Stimulated activated CD8-positive, alpha-beta memory T cell treated with anti-CD3 and anti-CD28 coated beads, Interleukin-2, amount 100 ng/mL, for 48 hours (primary cell): Measurements from ENCODE around the gene ZFYVE27.

Experiments used
- DNase-seq, 2 donors: peaks; one replicate each; pipeline ENCODE4 v3.0.0-alpha.2; 2020; ENCODE audit warnings: low read depth in 2 of 2

The ZFYVE27 gene

DNA sequence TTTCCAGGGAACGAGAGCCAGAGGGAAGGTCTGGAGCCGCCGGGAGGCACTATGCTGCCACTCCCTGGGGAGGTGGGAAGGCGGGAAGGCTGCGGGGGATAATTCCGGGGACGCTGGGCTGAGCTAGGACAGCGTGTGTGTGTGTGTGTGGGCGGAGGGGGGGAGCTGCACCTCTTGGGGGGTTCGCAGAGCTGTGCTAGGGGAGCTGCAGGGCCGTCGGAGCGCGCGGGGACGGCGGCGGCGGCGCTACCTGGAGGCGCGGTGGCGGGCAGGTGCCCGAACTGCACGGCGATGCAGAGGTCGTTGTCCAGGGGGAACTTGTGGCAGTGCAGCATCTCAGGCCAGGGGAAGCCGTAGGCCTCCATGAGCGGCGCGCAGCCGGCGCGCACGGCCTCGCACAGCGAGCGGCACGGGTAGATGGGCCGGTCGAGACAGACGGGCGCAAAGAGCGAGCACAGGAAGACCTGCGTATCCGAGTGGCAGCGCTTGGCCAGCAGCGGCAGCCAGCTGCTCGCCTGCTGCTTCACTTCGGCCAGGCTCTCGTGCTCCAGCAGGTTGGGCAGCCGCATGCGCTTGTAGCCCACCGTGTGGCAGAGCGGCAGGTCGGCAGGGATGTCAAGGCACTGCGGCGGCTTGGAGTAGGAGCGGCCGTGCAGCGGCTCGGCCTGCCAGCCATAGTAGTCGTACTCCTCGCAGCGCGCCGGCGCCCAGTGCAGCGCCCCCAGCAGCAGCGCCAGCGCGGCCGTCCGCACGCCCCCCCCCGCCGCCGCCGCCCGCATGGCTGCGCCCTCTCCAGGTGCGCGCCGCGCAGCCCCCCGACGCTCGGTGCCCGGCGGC lies 34.3 kb downstream of the ZFYVE27 start:
- no peak for DNase-seq

- no peak for DNase-seq
Observed at GRCh38 chr10:97771913-97772823, 35.2 kb downstream of the ZFYVE27 start, which contains the start of gene SFRP5. TSS of gene SFRP5 (minus strand) at chr10:97771999. CDS start at chr10:97771833, 166 bp downstream.

DNA sequence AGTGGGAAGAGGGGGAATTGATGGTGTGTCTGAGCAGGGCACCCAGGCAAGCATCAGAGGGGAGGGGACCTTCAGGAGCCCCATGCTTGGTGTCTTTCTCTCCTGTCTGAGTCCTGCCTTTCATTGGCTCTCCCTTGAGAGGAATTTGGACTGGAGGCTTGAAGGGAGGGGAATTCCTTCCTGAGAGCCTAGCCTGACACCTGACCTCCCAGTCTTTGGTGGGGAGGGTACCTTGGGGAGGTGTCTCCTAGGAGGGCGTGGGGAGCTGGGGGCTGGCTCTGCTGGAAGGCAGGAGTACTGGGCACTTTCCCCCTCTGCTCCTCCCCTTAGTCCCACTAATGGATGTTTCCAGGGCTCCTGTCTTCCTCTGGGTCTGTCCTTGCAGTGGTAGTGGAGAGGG lies 36.2 kb downstream of the ZFYVE27 start:
- DNase-seq: no peak

DNA sequence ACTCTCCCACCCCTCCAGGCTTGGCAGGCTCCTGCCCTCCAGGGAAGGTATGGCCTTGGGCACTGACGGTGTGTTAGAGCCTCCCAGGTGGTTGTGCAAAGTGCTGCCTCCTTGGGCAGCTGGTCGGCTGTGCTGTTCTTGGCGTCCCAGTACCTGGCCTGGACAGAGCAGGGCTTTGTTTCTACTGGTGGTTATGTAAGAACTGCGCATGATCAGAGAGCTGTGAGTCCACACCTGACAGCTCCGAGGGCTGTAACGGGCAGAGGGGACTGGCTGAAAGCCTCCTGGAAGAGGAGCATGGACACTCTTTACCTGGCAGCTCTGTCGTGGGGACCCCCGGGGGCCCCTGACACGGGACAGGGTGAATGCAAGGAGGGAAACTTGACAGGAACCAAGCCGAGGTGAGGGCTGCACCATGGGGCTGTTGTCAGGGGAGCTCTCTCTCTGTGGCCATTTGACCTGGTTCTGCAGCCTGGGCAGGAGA lies 37.9 kb downstream of the ZFYVE27 start:
- DNase-seq: no peak

DNA sequence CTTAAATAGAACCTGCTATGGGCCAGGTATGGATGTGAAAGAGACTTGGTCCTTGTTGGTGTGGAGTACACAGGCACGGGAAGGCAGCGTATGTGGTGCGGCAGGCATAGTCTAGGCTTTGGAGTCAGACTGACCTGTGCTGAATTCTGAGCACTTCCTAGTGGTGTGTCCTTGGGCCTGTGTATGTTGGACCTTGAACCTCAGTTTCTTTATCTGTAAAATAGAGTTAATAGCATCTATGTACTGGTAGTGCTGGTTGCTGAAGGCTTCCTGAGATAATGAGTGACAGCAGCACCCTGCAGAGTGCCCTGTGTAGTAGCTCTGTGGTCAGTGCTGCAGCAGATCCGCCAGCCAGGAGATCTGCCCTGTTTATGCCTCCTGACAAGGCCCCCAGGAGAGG lies 40.2 kb downstream of the ZFYVE27 start:
- no peak for DNase-seq

- no peak for DNase-seq
Observed at GRCh38 chr10:97778452-97779302, 41.7 kb downstream of the ZFYVE27 start.

GRCh38 chr10:97779492-97779891 lies 42.6 kb downstream of the ZFYVE27 start:
- no peak for DNase-seq

GRCh38 chr10:97779975-97780374 lies 43.0 kb downstream of the ZFYVE27 start:
- DNase-seq: no peak

- DNase-seq: no peak
Observed at GRCh38 chr10:97780841-97781617, 44.1 kb downstream of the ZFYVE27 start.

DNA sequence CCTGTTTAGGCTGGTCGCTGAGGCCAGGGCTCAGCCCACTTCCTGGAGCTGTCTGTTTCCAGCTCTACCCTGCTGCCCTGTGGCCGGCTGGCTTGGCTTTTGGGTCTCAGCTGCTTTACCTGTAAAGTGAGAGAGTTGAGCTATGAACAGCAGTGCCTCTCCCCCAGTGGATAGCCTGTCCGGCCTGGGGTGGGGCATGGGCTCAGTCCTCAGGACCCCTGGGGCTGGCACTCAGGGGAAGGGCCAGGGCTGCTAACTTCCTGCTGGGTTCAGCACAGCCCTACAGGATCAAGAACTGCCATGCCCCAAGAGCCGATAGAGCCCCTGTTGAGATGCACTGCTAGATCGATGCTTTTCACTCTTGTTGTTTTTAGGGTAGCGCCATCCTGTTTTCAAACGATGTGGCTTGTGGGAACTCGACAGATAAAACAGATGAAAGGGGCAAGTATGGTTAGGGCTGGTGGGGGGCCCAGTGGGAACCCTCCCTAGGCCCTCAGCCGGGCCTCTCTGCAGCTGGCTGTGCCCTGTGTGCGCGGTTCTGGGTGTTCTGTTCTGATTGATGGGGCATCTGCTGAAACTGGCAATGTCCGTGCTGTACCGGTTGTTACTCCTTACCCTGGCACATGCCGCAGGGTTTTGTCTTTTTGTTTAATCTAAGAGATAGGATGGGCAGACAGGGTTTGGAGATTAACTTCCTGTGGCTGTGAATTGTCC lies 44.8 kb downstream of the ZFYVE27 start:
- DNase-seq: no peak

GRCh38 chr10:97782455-97783228 lies 45.7 kb downstream of the ZFYVE27 start:
- no peak for DNase-seq

DNA sequence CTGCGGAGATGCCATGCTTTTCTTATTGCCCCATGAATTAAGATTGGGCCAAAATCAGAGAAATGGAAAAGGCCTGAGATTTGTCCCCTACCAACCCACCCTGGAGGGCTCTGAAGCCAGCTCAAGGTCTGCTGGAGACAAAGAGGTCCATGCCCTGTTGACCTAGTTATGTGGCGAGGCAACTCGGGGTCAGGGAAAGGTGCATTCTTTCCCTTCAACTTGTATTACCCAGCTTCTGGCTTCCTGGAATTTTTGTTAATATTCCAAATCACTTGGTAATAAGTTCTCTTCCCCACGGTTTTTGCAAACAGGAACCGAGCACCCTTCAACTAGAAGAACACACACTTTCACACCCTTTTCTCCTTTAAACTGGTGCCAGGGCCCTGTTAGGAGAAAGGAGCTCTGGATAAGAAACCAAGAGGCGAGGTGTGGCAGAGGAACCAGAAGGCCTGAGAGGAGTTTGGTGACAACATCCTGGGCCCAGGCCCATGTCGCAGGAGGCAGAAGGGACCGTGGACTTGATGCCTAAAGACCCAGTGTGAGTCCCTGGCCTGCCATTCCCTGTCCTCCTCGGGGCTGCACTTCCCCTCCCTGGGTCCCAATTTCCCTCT lies 47.4 kb downstream of the ZFYVE27 start:
- DNase-seq: no peak

GRCh38 chr10:97785231-97785630 lies 48.3 kb downstream of the ZFYVE27 start:
- no peak for DNase-seq

GRCh38 chr10:97785731-97786130 lies 48.8 kb downstream of the ZFYVE27 start:
- no peak for DNase-seq

- DNase-seq: no peak
Observed at GRCh38 chr10:97788552-97789442, 51.9 kb downstream of the ZFYVE27 start.

DNA sequence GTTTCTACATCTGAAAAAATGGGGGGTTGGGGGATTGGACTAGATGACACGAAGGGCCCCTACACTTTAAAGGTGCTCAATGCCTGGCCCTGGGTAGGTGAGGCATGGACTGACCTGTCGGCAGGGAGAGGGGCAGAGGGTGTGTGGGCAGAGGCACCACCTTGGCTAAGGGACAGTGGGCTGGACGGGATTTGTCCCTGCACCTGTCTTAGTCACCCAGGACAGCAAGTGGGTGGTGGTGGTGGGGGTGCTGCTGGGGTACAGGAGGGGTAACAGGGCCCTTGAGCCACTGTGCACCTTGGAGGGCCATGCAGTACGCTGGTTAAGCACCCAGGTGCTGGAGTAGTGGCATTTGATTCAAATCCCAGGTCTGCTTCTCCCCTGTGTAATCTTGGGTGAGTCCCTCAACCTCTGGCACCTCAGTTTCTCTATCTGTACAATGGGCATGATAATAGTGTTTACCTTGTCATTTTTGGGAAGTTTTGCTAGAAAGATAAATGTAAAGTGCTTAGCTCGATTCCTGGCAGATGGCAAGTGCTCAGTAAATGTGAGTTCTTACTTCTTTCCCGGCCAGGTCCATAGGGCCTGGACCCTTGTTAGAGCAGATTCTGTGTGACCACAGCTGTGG lies 53.0 kb downstream of the ZFYVE27 start:
- no peak for DNase-seq
